ENCODE data around the gene NCAPG.

GRCh38 chr4:17794730-17795129 is 16.0 kb upstream of the NCAPG start:
- TF ChIP-seq CTCF (conservative IDR thresholded peaks at IDR 0.05), result no peak
- no peak for TF ChIP-seq ZFX (IDR thresholded peaks at IDR 0.05)
